GM12892 (cell line): ENCODE data around the gene DHRS4L2.
"Not testable (repeated sequence)": the region's sequence is repeated elsewhere in the genome, so short reads cannot be mapped to it uniquely, and the experiment has no call there.

Experiments used
- POLR2A ChIP-seq: IDR thresholded peaks from 2 replicates; pipeline ENCODE4 v1.6.1; 2011; ENCODE audit warnings: low read depth, low read length, control low read depth
- POLR2AphosphoS5 ChIP-seq: IDR thresholded peaks from 2 replicates; pipeline ENCODE4 v1.6.1; 2011; ENCODE audit warnings: low read depth, low read length, control low read depth
- TAF1 ChIP-seq: IDR thresholded peaks from 2 replicates; pipeline ENCODE4 v1.6.1; 2011; ENCODE audit warnings: low read depth, mild to moderate bottlenecking, control low read depth, low read length, borderline replicate concordance

- TF ChIP-seq POLR2A, TAF1, POLR2AphosphoS5: not testable (repeated sequence)
Observed at GRCh38 chr14:23974041-23974440, 14.7 kb upstream of the DHRS4L2 start.
